GM21447 (cell line): ENCODE results near the gene SLC6A13.
A peak's percentile ranks its signal among the peaks of the same experiment; 100 is the strongest.

Experiments used
- ATAC-seq: cut with Tn5 transposase; IDR thresholded peaks from one replicate; pipeline ENCODE4 v1.9.1; 2021; ENCODE audit not compliant: unreplicated experiment

SLC6A13 gene

GRCh38 chr12:234891-235415 is 27.7 kb downstream of the SLC6A13 start:
- no peak for ATAC-seq

GRCh38 chr12:234019-234418 is 28.6 kb downstream of the SLC6A13 start:
- ATAC-seq: no peak

GRCh38 chr12:233615-233968 is 29.0 kb downstream of the SLC6A13 start:
- ATAC-seq: no peak

GRCh38 chr12:232731-233614 is 29.7 kb downstream of the SLC6A13 start:
- ATAC-seq: no peak

GRCh38 chr12:230925-231671 is 31.5 kb downstream of the SLC6A13 start:
- ATAC-seq: no peak

- ATAC-seq: no peak
Measured at GRCh38 chr12:229441-230191, 33.0 kb downstream of the SLC6A13 start.

GRCh38 chr12:228846-229200 is 33.8 kb downstream of the SLC6A13 start:
- no peak for ATAC-seq

GRCh38 chr12:227923-228845 is 34.5 kb downstream of the SLC6A13 start:
- ATAC-seq: no peak

GRCh38 chr12:227286-227915 is 35.2 kb downstream of the SLC6A13 start:
- ATAC-seq: no peak

- ATAC-seq: no peak
Measured at GRCh38 chr12:226401-226800, 36.2 kb downstream of the SLC6A13 start.

GRCh38 chr12:225012-225411 is 37.6 kb downstream of the SLC6A13 start:
- ATAC-seq: no peak

- ATAC-seq: no peak
Measured at GRCh38 chr12:224330-224729, 38.3 kb downstream of the SLC6A13 start.

- no peak for ATAC-seq
Measured at GRCh38 chr12:223841-224240, 38.8 kb downstream of the SLC6A13 start.

GRCh38 chr12:221736-222135 is 40.9 kb downstream of the SLC6A13 start:
- ATAC-seq: no peak

- no peak for ATAC-seq
Measured at GRCh38 chr12:220946-221550, 41.6 kb downstream of the SLC6A13 start.

- ATAC-seq: no peak
Measured at GRCh38 chr12:220491-220890, 42.1 kb downstream of the SLC6A13 start.

GRCh38 chr12:219891-220352 is 42.7 kb downstream of the SLC6A13 start:
- ATAC-seq: peak; percentile 82

- ATAC-seq: no peak
Measured at GRCh38 chr12:218728-219590, 43.7 kb downstream of the SLC6A13 start.
